ENCODE measurements around the gene SCN10A.
A peak's percentile ranks its signal among the peaks of the same experiment; 100 is the strongest.

SCN10A gene

GRCh38 chr3:38739396-38739689 lies 76.7 kb downstream of the SCN10A start:
- no peak for DNase-seq (ENCODE audit: low read depth)
- H3K4me3 ChIP-seq (ENCODE audit: low read depth, low read length) = no peak overlapping the region
- TF ChIP-seq, protein P1, sequence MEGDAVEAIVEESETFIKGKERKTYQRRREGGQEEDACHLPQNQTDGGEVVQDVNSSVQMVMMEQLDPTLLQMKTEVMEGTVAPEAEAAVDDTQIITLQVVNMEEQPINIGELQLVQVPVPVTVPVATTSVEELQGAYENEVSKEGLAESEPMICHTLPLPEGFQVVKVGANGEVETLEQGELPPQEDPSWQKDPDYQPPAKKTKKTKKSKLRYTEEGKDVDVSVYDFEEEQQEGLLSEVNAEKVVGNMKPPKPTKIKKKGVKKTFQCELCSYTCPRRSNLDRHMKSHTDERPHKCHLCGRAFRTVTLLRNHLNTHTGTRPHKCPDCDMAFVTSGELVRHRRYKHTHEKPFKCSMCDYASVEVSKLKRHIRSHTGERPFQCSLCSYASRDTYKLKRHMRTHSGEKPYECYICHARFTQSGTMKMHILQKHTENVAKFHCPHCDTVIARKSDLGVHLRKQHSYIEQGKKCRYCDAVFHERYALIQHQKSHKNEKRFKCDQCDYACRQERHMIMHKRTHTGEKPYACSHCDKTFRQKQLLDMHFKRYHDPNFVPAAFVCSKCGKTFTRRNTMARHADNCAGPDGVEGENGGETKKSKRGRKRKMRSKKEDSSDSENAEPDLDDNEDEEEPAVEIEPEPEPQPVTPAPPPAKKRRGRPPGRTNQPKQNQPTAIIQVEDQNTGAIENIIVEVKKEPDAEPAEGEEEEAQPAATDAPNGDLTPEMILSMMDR (IDR thresholded peaks at IDR 0.05; ENCODE audit: low read depth, low read length, missing control alignments) = no peak

DNA sequence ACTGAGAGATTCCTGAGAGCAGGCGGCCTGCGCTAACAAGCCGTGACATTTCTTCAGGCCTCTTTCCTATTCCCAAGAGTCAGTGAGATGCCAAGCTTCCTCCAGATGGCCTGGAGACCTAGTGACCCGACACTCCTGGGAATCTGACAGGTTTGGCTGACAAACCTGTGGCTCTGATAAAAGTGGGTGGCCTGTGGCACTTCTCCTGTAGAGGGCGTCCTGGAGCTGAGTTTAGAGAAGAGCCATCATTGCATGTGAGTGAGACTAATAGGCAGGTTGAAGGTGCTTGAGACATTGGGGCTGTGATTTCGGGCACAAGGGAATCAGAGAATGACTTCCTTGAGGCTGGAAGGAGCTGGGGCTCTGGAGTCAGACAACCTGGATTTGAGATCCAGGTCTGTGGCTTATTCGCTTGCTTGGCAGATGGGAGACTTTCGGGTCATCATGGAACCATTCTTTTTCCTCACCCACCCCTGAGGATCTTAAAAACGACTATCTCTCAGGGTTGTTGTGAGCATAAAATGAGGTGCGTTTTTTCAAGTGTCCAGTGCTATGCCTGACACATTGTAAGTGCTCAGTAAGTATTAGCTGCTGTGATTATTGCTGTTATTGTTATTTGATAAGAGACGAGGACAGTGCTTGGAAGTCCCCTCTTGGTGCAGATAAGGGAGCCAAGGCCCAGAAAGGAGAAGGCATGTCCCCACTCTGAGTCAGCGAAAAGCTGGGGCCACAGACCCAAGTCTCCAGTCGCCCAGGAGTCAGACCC lies 77.2 kb downstream of the SCN10A start:
- H3K4me3 ChIP-seq (ENCODE audit: low read depth, low read length) = no peak overlapping the region
- DNase-seq (ENCODE audit: low read depth) = no peak
- TF ChIP-seq, protein P1 (IDR thresholded peaks at IDR 0.05; ENCODE audit: low read depth, low read length, missing control alignments) = peak; percentile 73

DNA sequence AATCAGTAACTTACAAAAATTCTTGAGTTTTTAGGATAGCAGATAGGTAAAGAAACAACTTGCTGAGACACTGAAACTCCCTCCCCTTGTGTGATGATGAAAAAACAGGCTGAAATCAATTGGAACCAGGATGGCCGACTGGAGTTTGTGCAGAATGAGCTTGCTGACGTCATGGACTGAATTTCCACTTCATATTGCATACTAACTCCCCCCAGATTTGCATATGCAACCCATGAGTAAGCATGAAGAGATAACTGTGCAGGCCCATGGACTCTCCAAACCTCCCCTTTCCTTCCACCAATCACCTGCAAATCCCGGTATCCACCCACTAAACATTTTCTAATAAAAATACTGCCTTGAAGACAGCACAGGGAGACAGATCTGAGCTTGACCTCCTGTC lies 84.5 kb downstream of the SCN10A start:
- DNase-seq (ENCODE audit: low read depth) = no peak
- TF ChIP-seq, protein P1 (IDR thresholded peaks at IDR 0.05; ENCODE audit: low read depth, low read length, missing control alignments) = no peak

GRCh38 chr3:38730281-38730680 lies 85.7 kb downstream of the SCN10A start:
- DNase-seq (ENCODE audit: low read depth) = no peak
- TF ChIP-seq, protein P1 (IDR thresholded peaks at IDR 0.05; ENCODE audit: low read depth, low read length, missing control alignments) = no peak
- H3K4me3 ChIP-seq (ENCODE audit: low read depth, low read length) = no peak overlapping the region

More for the DNA sequence above, 84.5 kb downstream of the SCN10A start:
- no peak overlapping the region for H3K4me3 ChIP-seq (ENCODE audit: low read depth, low read length)

GRCh38 chr3:38728008-38728407 lies 88.0 kb downstream of the SCN10A start:
- TF ChIP-seq, protein P1 (IDR thresholded peaks at IDR 0.05; ENCODE audit: low read depth, low read length, missing control alignments) = no peak
- H3K4me3 ChIP-seq (ENCODE audit: low read depth, low read length) = no peak overlapping the region
- DNase-seq (ENCODE audit: low read depth) = no peak

- H3K4me3 ChIP-seq (ENCODE audit: low read depth, low read length) = no peak overlapping the region
- no peak for DNase-seq (ENCODE audit: low read depth)
- TF ChIP-seq, protein P1 (IDR thresholded peaks at IDR 0.05; ENCODE audit: low read depth, low read length, missing control alignments) = no peak
These were observed 89.3 kb downstream of the SCN10A start for GRCh38 chr3:38726751-38727150.

Data from GM12864 (cell line).